ENCODE results near the gene COL18A1.
"Not testable (repeated sequence)": the region's sequence is repeated elsewhere in the genome, so short reads cannot be mapped to it uniquely, and the experiment has no call there.

The COL18A1 gene

GRCh38 chr21:45429221-45430175 is 24.5 kb downstream of the COL18A1 start:
- no peak for DNase-seq

DNA sequence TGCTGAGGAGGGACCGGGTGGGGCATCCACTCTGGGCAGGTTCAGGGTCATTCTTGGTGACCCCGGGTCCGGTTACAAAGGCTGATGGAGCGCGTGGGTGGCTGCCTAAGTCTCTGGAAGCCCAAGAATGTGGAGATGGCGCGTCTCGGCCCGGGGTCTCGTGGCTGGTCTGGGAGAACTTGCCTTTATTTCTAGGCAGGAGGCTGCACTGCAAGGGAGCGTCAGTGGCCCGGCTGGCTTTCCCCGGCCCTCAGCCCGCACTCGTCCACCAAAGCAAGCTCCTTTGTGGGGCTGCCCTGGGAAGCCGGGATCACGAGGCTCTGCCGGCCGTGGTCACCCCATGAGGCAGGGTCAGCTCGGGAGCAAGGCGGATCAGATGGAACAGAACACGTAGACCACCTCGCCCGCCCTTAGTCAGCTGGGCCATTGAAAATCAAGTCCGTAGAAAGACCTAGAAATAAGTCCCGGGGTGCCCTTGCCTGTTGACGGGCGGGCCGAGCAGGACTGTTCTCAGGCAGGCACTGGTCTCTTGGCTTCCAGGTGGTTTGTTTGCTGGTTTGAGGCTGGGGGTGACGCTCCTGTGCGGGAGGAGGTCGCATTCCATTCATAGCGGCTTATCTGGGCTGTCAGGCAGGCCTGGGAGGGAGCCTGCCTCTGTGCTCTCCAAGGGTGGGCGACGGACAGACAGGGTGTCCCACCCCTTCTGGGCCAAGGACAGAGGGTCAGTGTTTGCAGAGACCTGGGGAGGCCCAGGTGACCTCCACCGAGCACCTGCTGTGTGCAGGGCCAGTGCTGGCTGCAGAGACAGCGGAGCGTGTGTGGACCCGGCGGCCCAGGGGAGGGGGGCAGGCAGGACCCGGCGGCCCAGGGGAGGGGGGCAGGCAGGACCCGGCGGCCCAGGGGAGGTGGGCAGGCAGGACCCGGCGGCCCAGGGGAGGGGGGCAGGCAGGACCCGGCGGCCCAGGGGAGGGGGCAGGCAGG is 25.8 kb downstream of the COL18A1 start:
- DNase-seq, result no peak

- DNase-seq, result no peak
These were observed 27.0 kb downstream of the COL18A1 start for GRCh38 chr21:45431781-45432572.

GRCh38 chr21:45432575-45433255 is 27.8 kb downstream of the COL18A1 start:
- no peak for DNase-seq

DNA sequence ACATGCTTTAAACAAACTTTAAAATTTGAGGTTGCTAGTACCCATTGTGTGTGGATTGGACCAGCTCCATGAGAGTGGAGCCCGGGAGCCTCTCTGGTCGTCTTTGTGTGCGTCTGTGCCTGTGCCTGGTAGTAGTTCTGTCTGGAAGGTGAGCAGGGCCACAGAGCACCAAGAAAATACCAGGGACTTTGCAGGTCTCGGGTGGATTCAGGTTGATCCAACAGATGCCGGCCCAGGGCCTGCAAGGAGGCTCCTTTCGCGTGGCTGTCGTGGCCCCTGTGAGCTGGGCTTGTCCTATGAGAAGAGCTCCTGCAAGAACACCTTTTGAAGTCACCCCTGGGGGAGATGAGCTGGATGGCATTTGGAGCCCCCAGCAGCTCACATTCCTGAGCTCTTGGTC is 28.3 kb downstream of the COL18A1 start:
- no peak for DNase-seq

GRCh38 chr21:45433911-45434644 is 29.1 kb downstream of the COL18A1 start:
- no peak for DNase-seq

GRCh38 chr21:45434645-45435217 is 29.8 kb downstream of the COL18A1 start:
- DNase-seq, result no peak

GRCh38 chr21:45435405-45435981 is 30.5 kb downstream of the COL18A1 start:
- DNase-seq, result no peak

DNA sequence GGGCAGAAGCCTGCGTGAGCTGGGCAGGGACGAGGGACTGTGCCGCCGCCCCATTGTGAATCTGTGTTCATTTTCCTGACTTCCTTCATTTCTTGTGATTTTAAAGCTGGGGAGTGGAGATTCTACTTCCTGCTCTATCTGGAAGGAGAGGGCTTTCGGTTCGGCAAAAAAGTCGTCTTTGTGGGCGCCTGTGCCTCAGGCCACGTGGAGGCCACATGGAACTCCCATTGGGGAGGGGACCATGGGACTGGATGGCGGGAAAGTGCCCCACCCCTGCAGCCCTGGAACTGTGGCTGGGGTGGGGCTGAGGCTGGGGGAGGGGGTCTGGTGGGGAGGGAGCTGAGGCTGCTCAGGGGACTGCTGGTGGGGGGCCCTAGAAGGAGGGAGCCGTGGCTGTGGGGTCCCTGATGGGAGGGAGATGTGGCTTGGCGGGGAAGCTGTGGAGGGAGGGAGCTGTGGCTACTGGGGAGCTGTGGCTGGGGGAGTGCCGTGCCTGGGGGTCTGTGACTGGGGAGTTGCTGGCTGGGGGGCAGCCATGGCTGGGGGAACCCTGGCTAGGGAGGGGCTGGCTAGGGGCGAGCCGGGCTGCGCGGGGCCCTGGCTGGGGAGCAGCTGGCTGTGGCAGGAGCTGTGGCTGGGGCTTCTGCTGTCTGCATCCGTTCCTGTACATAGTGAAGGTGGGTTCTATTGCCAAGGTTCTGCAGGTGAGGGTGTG is 31.5 kb downstream of the COL18A1 start:
- DNase-seq, result no peak

DNA sequence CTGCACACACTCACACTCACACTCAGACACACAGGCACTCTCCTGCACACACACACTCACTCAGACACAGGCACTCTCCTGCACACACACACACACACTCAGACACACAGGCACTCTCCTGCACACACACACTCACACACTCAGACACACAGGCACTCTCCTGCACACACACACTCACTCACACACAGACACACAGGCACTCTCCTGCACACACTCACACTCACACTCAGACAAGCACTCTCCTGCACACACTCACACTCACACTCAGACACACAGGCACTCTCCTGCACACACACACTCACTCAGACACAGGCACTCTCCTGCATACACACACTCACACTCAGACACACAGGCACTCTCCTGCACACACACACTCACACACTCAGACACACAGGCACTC is 32.9 kb downstream of the COL18A1 start:
- not testable (repeated sequence) for DNase-seq

GRCh38 chr21:45438391-45439145 is 33.6 kb downstream of the COL18A1 start:
- DNase-seq, result no peak

DNA sequence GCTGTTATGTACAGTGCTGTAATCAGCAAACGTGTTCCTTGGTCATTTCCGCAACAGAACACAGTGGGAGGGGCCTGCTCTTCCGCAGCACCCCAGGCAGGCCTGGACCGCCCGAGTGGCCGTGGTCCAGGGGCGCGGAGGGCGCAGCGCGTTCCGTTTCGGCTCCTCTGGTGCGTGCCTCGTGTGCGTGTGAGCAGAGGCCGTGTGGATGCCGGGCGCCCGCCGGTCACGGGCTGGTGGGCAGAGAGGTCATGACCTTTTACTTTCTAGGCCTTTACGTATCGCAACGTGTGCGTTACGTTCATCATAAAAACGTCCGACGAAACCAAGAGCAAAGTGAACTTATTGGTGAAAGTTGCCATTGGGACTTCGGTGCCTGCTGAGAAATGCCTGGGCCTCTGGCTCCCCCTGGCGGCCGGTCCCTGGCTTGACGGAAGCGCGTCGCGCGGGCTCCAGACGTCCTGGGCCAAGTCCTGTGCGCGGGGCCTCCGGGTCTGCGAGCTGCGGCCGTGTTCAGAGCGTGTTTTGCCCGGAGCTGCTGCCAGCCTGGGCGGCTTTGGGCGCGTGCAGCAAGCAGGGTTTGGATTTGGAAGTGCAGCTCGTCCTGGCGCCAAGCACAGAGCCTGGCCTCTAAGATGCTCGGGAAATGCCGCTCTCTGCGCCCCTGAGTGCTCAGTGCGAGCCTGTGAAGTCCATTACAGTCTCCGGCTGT is 34.4 kb downstream of the COL18A1 start:
- DNase-seq, result peak; percentile 94

DNA sequence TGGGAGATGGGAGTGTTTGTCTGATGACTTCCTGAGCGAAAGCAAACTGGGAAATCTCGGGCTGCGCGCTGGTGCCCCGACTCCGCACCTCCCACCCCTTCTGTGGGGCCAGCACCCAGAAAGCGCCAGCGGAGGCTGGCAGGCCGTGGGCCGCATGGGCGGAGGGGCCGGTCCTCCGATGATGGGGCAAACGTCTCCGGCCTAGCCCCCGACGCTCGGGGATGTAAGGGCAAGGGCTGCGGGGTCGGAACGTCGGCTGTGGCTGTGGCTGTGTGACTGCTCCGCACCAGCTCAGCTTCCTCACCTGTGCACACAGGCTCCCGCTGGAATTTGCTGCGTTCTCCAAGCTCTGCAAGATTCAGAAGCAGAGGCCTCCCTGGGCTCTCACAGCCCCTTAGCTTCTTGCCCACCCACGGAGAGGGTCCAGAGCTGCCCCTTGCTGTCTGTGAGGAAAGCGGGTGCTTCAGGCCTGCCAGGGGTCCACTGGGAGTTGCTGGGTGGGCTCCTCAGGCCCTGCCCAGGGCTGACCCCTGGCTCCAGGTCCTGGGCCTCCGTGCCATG is 35.0 kb downstream of the COL18A1 start:
- no peak for DNase-seq

DNA sequence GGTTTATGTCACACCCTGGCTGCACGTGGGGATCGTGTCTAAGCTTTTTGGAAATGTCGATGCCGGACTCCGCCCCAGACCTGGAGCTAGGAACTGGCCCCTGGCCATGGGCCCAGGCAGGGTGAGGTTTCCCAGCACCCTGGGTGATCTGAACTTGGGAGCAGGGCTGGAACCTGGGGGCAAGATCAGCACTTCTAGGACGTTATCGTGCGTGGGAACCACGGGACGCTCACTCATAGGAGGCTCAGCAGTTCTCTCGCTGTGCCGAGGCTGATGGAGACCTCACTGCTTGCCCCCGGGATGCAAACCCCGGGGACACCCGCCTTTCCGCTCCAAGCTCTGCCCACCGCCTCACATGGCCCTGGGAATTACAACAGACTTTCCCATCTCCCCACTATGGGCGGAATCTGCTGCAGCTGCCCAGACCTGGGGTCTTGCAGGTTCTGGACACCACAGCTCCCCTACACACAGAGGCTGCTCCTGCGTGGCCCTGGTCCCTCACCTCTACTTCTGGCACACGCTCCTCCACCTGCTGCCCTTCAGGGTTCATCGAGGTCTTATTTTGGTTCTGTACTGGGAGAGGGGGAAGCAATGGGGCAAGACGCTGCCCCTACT is 35.9 kb downstream of the COL18A1 start:
- no peak for DNase-seq

GRCh38 chr21:45441431-45442255 is 36.7 kb downstream of the COL18A1 start:
- DNase-seq, result no peak

DNA sequence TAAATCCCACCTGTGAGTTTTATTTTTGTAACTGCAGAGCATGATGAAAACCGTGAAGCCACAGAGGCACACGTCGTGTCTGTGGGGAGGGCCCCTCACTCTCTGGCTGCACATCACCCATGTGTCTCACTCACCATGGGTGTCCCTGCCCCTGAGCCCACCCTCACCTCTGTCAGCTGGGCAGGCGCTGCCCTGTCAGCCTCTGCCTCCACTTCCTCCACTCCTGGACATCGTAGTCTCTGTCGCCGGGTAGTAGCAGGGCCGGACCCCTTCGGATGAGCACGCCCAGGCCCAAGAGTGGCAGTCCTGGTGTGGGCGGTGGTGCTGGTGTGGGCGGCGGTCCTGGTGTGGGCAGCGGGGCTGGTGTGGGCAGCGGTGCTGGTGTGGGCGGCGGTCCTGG is 37.3 kb downstream of the COL18A1 start:
- no peak for DNase-seq

All from right forelimb (tissue), 1 donor.